Trophoblast cell (in vitro differentiated cells and primary cell): ENCODE results near the gene PELI2.

Source experiments
- DNase-seq, 2 donors: peaks; one replicate each; pipeline ENCODE4 v3.0.0-alpha.2; 2016
- H2AFZ ChIP-seq: 2 replicates; pipeline ENCODE4 v1.6.1; 2013; ENCODE audit warnings: low read length, moderate library complexity, mild to moderate bottlenecking; ENCODE audit not compliant: insufficient read depth, poor library complexity
- H2AK5ac ChIP-seq: 2 replicates; pipeline ENCODE4 v1.6.1; 2013; ENCODE audit warnings: mild to moderate bottlenecking, low read length
- H2BK120ac ChIP-seq: 2 replicates; pipeline ENCODE4 v1.6.1; 2013; ENCODE audit warnings: low read length, mild to moderate bottlenecking, moderate library complexity; ENCODE audit not compliant: insufficient read depth, poor library complexity
- H2BK12ac ChIP-seq: 2 replicates; pipeline ENCODE4 v1.6.1; 2013; ENCODE audit warnings: mild to moderate bottlenecking, low read length, moderate library complexity
- H2BK5ac ChIP-seq: 2 replicates; pipeline ENCODE4 v1.6.1; 2013; ENCODE audit warnings: low read length, low read depth, moderate library complexity, mild to moderate bottlenecking; ENCODE audit not compliant: poor library complexity
- H3K14ac ChIP-seq: 2 replicates; pipeline ENCODE4 v1.6.1; 2013; ENCODE audit warnings: mild to moderate bottlenecking, low read length
- H3K18ac ChIP-seq: 2 replicates; pipeline ENCODE4 v1.6.1; 2013; ENCODE audit warnings: mild to moderate bottlenecking, low read length
- H3K23ac ChIP-seq: 2 replicates; pipeline ENCODE4 v1.6.1; 2013; ENCODE audit warnings: low read length
- H3K27ac ChIP-seq: 2 replicates; pipeline ENCODE4 v1.5.1; 2013; ENCODE audit warnings: low read depth, mild to moderate bottlenecking, inconsistent platforms, low read length, moderate library complexity
- H3K27me3 ChIP-seq: 2 replicates; pipeline ENCODE4 v1.6.1; 2013; ENCODE audit warnings: inconsistent platforms, mild to moderate bottlenecking, low read length, moderate library complexity; ENCODE audit not compliant: insufficient read depth
- H3K36me3 ChIP-seq, 2 experiments: 1 replicate in 1 of 2; 2 replicates in 1 of 2; pipeline ENCODE4 v1.6.1; 2013; ENCODE audit warnings: low read length in 2 of 2, mild to moderate bottlenecking in 2 of 2, moderate library complexity in 1 of 2; ENCODE audit not compliant: insufficient read depth in 2 of 2, control insufficient read depth in 1 of 2
- H3K4ac ChIP-seq: 2 replicates; pipeline ENCODE4 v1.6.1; 2013; ENCODE audit warnings: low read depth, mild to moderate bottlenecking, low read length, moderate library complexity
- H3K4me1 ChIP-seq, 2 experiments: 1 replicate in 1 of 2; 2 replicates in 1 of 2; pipeline ENCODE4 v1.6.1; 2013; ENCODE audit warnings: low read length in 2 of 2, mild to moderate bottlenecking in 2 of 2, moderate library complexity in 1 of 2; ENCODE audit not compliant: insufficient read depth in 2 of 2, control insufficient read depth in 1 of 2
- H3K4me2 ChIP-seq: 2 replicates; pipeline ENCODE4 v1.6.1; 2013; ENCODE audit warnings: inconsistent platforms, mild to moderate bottlenecking, low read length, moderate library complexity
- H3K4me3 ChIP-seq: 2 replicates; pipeline ENCODE4 v1.5.1; 2013; ENCODE audit warnings: mild to moderate bottlenecking, low read depth, low read length, inconsistent platforms
- H3K79me1 ChIP-seq: one replicate; pipeline ENCODE4 v1.6.1; 2013; ENCODE audit warnings: low read length
- H3K79me2 ChIP-seq: 2 replicates; pipeline ENCODE4 v1.6.1; 2013; ENCODE audit warnings: low read length, mild to moderate bottlenecking; ENCODE audit not compliant: control insufficient read depth, insufficient read depth, poor library complexity
- H3K9ac ChIP-seq: 2 replicates; pipeline ENCODE4 v1.6.1; 2013; ENCODE audit warnings: mild to moderate bottlenecking, low read length
- H3K9me3 ChIP-seq: 2 replicates; pipeline ENCODE4 v1.6.1; 2013; ENCODE audit warnings: low read depth, mild to moderate bottlenecking, control low read depth, inconsistent platforms, low read length; ENCODE audit not compliant: insufficient read depth
- H4K12ac ChIP-seq: 2 replicates; pipeline ENCODE4 v1.6.1; 2013; ENCODE audit warnings: low read depth, mild to moderate bottlenecking, low read length, moderate library complexity
- H4K8ac ChIP-seq: 2 replicates; pipeline ENCODE4 v1.6.1; 2013; ENCODE audit warnings: low read depth, mild to moderate bottlenecking, low read length, moderate library complexity
- H4K91ac ChIP-seq: one replicate; pipeline ENCODE4 v1.6.1; 2013; ENCODE audit warnings: low read depth, mild to moderate bottlenecking, low read length, moderate library complexity
- whole genome bisulfite sequencing: extraction: QIAGEN DNeasy Blood & Tissue Kit; methylation state at CpG from one replicate; pipeline ENCODE4 v1.1.7; 2013; ENCODE audit warnings: missing lambda C conversion rate; ENCODE audit not compliant: insufficient read length, insufficient coverage; ENCODE audit errors: extremely low coverage; 5-methylcytosine and 5-hydroxymethylcytosine counted together

PELI2 gene

DNA sequence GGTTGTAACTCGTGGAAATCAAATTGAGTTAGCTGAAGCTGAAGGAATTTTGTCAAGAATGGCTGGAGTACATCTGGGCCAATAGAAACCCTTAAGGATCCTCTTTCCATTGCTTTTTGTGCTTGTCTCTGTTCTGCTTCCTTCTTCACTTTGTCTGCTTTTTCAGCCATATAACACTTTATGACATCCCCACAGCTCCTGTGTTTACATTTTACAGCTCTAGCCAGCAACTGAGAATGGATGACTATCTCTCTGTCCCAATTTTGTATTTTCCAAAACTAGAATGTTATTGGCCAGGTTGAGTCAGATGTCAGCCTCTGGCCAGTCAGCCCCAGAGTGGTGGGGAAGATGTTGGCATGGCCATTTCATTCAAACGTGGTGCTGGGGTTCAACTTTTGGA, 57.6 kb downstream of the PELI2 start:
- peaks cover 9 to 17% of the 10 kb centered on the region in 2 experiments for H3K4me1 ChIP-seq
- H3K23ac ChIP-seq, result no peak overlapping the region
- no peaks in the 10 kb centered on the region for H3K9me3 ChIP-seq
- H2BK120ac ChIP-seq, result no peak overlapping the region
- H3K18ac ChIP-seq, result no peak overlapping the region
- no peaks in the 10 kb centered on the region for H3K79me1 ChIP-seq
- H3K9ac ChIP-seq, result no peak overlapping the region
- H3K36me3 ChIP-seq, result no peaks in the 10 kb centered on the region
- no peak overlapping the region for H3K4me3 ChIP-seq
- H3K27ac ChIP-seq, result no peak overlapping the region
- no peaks in the 10 kb centered on the region for H3K79me2 ChIP-seq
- no peak overlapping the region for H4K8ac ChIP-seq
- H3K4ac ChIP-seq, result no peak overlapping the region
- H4K12ac ChIP-seq, result no peak overlapping the region
- no peak overlapping the region for H2BK5ac ChIP-seq
- no peak overlapping the region for H3K4me2 ChIP-seq
- H3K27me3 ChIP-seq, result no peaks in the 10 kb centered on the region
- no peak overlapping the region for H3K14ac ChIP-seq
- H2AFZ ChIP-seq, result no peak overlapping the region
- no peak overlapping the region for H2AK5ac ChIP-seq
- DNase-seq, result no peak
- no peak overlapping the region for H4K91ac ChIP-seq
- no peak overlapping the region for H2BK12ac ChIP-seq
- no CpG with 5 or more reads among the region's 2 CpGs for WGBS

DNA sequence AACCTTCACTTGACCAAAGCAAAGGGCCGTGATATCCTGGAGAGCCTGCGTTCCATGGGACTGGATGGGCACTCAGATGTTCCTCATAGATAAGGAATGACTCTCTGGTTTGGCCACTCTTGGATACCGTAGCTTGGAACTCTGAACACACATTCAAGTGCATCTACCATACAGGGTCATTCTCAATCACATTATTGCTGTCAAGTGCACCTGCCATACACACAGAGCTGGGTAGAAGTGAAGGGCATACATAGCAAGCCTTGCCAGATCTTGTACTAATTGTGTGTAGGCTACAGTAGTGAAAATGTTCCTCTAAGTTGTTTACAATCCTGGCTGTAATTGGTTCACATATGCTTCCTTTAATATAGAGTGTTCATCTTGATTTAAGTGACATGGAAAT, 58.3 kb downstream of the PELI2 start:
- no peak for DNase-seq
- H3K14ac ChIP-seq, result no peak overlapping the region
- H3K4ac ChIP-seq, result no peak overlapping the region
- H3K36me3 ChIP-seq, result no peaks in the 10 kb centered on the region
- H3K4me1 ChIP-seq, result peaks cover 9 to 17% of the 10 kb centered on the region in 2 experiments
- H4K91ac ChIP-seq, result no peak overlapping the region
- no peak overlapping the region for H2AFZ ChIP-seq
- H3K27me3 ChIP-seq, result no peaks in the 10 kb centered on the region
- H3K9me3 ChIP-seq, result no peaks in the 10 kb centered on the region
- H3K4me3 ChIP-seq, result peak overlapping the region; percentile 32
- no peak overlapping the region for H2BK5ac ChIP-seq
- H3K79me2 ChIP-seq, result no peaks in the 10 kb centered on the region
- no CpG with 5 or more reads among the region's 3 CpGs for WGBS
- H4K12ac ChIP-seq, result no peak overlapping the region
- H4K8ac ChIP-seq, result no peak overlapping the region
- no peak overlapping the region for H2BK12ac ChIP-seq
- H3K4me2 ChIP-seq, result no peak overlapping the region
- no peak overlapping the region for H3K27ac ChIP-seq
- no peak overlapping the region for H3K23ac ChIP-seq
- H2AK5ac ChIP-seq, result no peak overlapping the region
- H3K9ac ChIP-seq, result no peak overlapping the region
- H3K79me1 ChIP-seq, result no peaks in the 10 kb centered on the region
- no peak overlapping the region for H3K18ac ChIP-seq
- H2BK120ac ChIP-seq, result no peak overlapping the region

DNA sequence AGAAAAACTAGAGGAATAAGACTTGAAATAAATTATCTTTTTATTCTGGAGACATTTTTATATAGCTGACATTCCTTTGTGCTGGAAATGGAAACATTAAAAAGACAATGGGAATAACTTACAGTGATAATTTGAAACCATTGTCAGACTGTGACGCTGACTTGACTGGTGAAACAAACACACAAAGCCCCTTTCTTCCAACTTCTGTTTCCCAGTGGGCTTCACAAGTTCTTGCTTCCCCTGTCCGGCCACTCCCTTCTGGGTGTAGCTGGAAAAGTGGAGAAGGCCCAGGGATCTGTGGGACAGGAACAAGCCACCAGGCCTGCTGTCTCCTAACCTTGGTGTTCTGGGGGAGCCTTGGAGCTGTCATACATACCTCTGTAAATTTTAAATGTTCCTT, 58.8 kb downstream of the PELI2 start:
- H3K27ac ChIP-seq, result no peak overlapping the region
- H2AK5ac ChIP-seq, result no peak overlapping the region
- H3K4ac ChIP-seq, result no peak overlapping the region
- no peaks in the 10 kb centered on the region for H3K27me3 ChIP-seq
- H2BK12ac ChIP-seq, result no peak overlapping the region
- H2BK120ac ChIP-seq, result no peak overlapping the region
- H4K91ac ChIP-seq, result no peak overlapping the region
- WGBS, result no CpG with 5 or more reads among the region's 2 CpGs
- no peak overlapping the region for H3K4me3 ChIP-seq
- H3K23ac ChIP-seq, result no peak overlapping the region
- no peak overlapping the region for H3K4me2 ChIP-seq
- peaks cover 9 to 16% of the 10 kb centered on the region in 2 experiments for H3K4me1 ChIP-seq
- no peaks in the 10 kb centered on the region for H3K36me3 ChIP-seq
- no peak for DNase-seq
- H4K12ac ChIP-seq, result no peak overlapping the region
- H3K18ac ChIP-seq, result no peak overlapping the region
- no peak overlapping the region for H2AFZ ChIP-seq
- no peak overlapping the region for H4K8ac ChIP-seq
- H3K79me2 ChIP-seq, result no peaks in the 10 kb centered on the region
- no peak overlapping the region for H3K14ac ChIP-seq
- no peak overlapping the region for H3K9ac ChIP-seq
- no peaks in the 10 kb centered on the region for H3K79me1 ChIP-seq
- H3K9me3 ChIP-seq, result no peaks in the 10 kb centered on the region
- no peak overlapping the region for H2BK5ac ChIP-seq

DNA sequence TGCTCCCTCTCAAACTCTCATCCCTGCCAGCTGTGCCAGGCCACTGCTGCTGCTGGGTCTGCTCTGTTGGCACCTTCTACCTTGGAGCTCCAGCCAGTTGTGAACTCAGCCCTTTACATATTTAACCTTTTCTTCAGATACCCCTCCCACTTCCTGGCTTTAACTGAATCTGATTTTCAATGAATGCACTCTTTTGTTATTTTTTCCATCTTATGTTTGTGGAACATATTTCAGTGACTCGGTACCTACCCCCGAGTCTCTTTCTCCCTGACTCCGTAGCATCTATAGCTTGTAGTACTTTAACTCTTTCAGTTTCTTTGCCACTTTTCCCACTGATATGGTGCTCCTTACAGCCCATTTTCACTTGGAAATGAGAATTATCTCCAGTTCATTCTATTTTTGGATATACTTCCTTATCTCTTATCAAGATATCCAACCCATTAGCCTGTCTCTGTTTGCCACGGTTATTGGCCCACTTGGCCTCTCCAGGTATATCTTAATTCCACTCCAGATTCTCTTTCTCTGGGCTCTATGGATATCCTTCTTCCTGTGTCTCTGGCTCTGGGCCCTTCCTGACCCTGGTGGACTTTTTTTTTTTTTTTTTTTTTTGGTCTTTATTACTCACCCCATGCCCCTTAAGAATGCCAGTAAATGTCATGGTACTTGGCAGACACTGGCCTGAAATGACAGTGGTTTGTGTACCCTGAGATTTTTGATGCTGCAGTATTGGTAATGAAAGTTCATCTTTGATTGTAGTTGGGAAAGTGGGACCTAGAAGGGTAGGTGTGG, 62.7 kb downstream of the PELI2 start:
- H4K8ac ChIP-seq, result no peak overlapping the region
- H2AK5ac ChIP-seq, result no peak overlapping the region
- no peak overlapping the region for H4K12ac ChIP-seq
- H3K9me3 ChIP-seq, result no peaks in the 10 kb centered on the region
- no peaks in the 10 kb centered on the region for H3K79me1 ChIP-seq
- H3K27ac ChIP-seq, result no peak overlapping the region
- H3K79me2 ChIP-seq, result no peaks in the 10 kb centered on the region
- no peaks in the 10 kb centered on the region for H3K36me3 ChIP-seq
- no peak overlapping the region for H3K18ac ChIP-seq
- peaks cover 3 to 4% of the 10 kb centered on the region in 2 experiments for H3K4me1 ChIP-seq
- no peak overlapping the region for H2AFZ ChIP-seq
- no peak for DNase-seq
- H3K9ac ChIP-seq, result no peak overlapping the region
- H2BK120ac ChIP-seq, result no peak overlapping the region
- H3K4me2 ChIP-seq, result no peak overlapping the region
- no CpG with 5 or more reads among the region's 4 CpGs for WGBS
- H3K14ac ChIP-seq, result no peak overlapping the region
- H3K23ac ChIP-seq, result no peak overlapping the region
- no peak overlapping the region for H2BK5ac ChIP-seq
- no peak overlapping the region for H4K91ac ChIP-seq
- H2BK12ac ChIP-seq, result no peak overlapping the region
- H3K27me3 ChIP-seq, result no peaks in the 10 kb centered on the region
- H3K4ac ChIP-seq, result no peak overlapping the region
- H3K4me3 ChIP-seq, result no peak overlapping the region
